GM12872 (cell line): ENCODE measurements around the gene PLN.

ENCODE experiments used
- CTCF ChIP-seq: IDR thresholded peaks from 3 replicates; pipeline ENCODE4 v1.5.1; 2011; ENCODE audit warnings: low read depth, mild to moderate bottlenecking, low read length, moderate library complexity; ENCODE audit not compliant: insufficient read depth

Gene PLN

GRCh38 chr6:118548136-118548535 lies at the start of gene PLN:
Gene PLN (plus strand): TSS chr6:118548296. CDS start chr6:118558922, 10,626 bp downstream.
- TF ChIP-seq CTCF = no peak

GRCh38 chr6:118500130-118501015 lies 47.7 kb upstream of the PLN start:
- TF ChIP-seq CTCF = no peak

- TF ChIP-seq CTCF = no peak
Measured at GRCh38 chr6:118501099-118501498, 47.0 kb upstream of the PLN start.

GRCh38 chr6:118501765-118502164 lies 46.3 kb upstream of the PLN start:
- no peak for TF ChIP-seq CTCF

- TF ChIP-seq CTCF = no peak
Measured at GRCh38 chr6:118502169-118502568, 45.9 kb upstream of the PLN start.

- TF ChIP-seq CTCF = no peak
Measured at GRCh38 chr6:118504611-118505010, 43.5 kb upstream of the PLN start.

- TF ChIP-seq CTCF = no peak
Measured at GRCh38 chr6:118505656-118506055, 42.4 kb upstream of the PLN start.
